OCI-LY3 (cell line): Measurements from ENCODE around the gene GTF3A.
"Not testable (repeated sequence)": the region's sequence is repeated elsewhere in the genome, so short reads cannot be mapped to it uniquely, and the experiment has no call there.

Experiments used
- H2AFZ ChIP-seq: fragments of 200-600, 300-600 bp; shearing (Covaris generic); 2 replicates; pipeline ENCODE4 v1.6.0; 2014; ENCODE audit warnings: antibody characterized with exemption, low read depth, low read length
- H3K27ac ChIP-seq: fragments of 200-600, 300-600 bp; sonication (generic); 2 replicates; pipeline ENCODE4 v1.5.1; 2014; ENCODE audit warnings: mild to moderate bottlenecking, low read length, moderate library complexity, mixed read lengths
- H3K27me3 ChIP-seq: fragments of 200-600, 300-600 bp; sonication (generic); 2 replicates; pipeline ENCODE4 v1.6.1; 2014; ENCODE audit warnings: low read depth, low read length, mixed read lengths
- H3K36me3 ChIP-seq: fragments of 200-600, 300-600 bp; sonication (generic); replicated peaks from 2 replicates; pipeline ENCODE3; 2014; ENCODE audit warnings: low read depth, low read length, mixed read lengths
- H3K4me1 ChIP-seq: fragments of 300-600, 200-600 bp; sonication (generic); 2 replicates; pipeline ENCODE4 v1.6.1; 2014; ENCODE audit warnings: low read length, mixed read lengths
- H3K4me2 ChIP-seq: fragments of 200-600, 300-600 bp; sonication (generic); 2 replicates; pipeline ENCODE4 v1.6.1; 2014; ENCODE audit warnings: low read length, mixed read lengths
- H3K4me3 ChIP-seq: fragments of 300-600, 200-600 bp; sonication (generic); 2 replicates; pipeline ENCODE4 v1.5.1; 2014; ENCODE audit warnings: antibody characterized with exemption, mild to moderate bottlenecking, low read length, moderate library complexity
- H3K79me2 ChIP-seq: fragments of 300-600, 200-600 bp; shearing (Covaris generic); 2 replicates; pipeline ENCODE4 v1.6.1; 2014; ENCODE audit warnings: mild to moderate bottlenecking, low read length, mixed read lengths
- H3K9ac ChIP-seq: fragments of 300-600, 200-600 bp; shearing (Covaris generic); 2 replicates; pipeline ENCODE4 v1.6.0; 2014; ENCODE audit warnings: mild to moderate bottlenecking, low read length, moderate library complexity
- H3K9me3 ChIP-seq: fragments of 200-600, 300-600 bp; shearing (Covaris generic); 2 replicates; pipeline ENCODE4 v1.6.1; 2014; ENCODE audit warnings: low read length, mixed read lengths; ENCODE audit not compliant: insufficient read depth
- H4K20me1 ChIP-seq: fragments of 200-600, 300-600 bp; sonication (generic); 2 replicates; pipeline ENCODE4 v1.6.1; 2016; ENCODE audit warnings: low read length, mixed read lengths; ENCODE audit not compliant: insufficient read depth
- EZH2phosphoT487 ChIP-seq: fragments of 200-600 bp; shearing (Covaris generic); IDR thresholded peaks from 2 replicates; pipeline ENCODE4 v1.6.1; 2018; ENCODE audit warnings: antibody characterized with exemption, mixed run types, low read depth
- TF ChIP-seq, protein P1 (sequence below): fragments of 200-600, 300-600 bp; sonication (generic); IDR thresholded peaks from 2 replicates; pipeline ENCODE4 v1.5.1; 2014; ENCODE audit warnings: antibody characterized with exemption, low read length, low read depth

The GTF3A gene

GRCh38 chr13:27395007-27395510 is 29.4 kb upstream of the GTF3A start:
- Histone ChIP-seq H2AFZ (no peak overlapping the region), H3K36me3 (no peaks in the 10 kb centered on the region), H3K27ac (no peak overlapping the region), H3K4me3 (no peak overlapping the region), H4K20me1 (no peaks in the 10 kb centered on the region), H3K9ac (no peak overlapping the region), H3K4me1 (no peaks in the 10 kb centered on the region), H3K79me2 (no peaks in the 10 kb centered on the region), H3K4me2 (no peak overlapping the region), H3K9me3 (no peaks in the 10 kb centered on the region), H3K27me3 (no peaks in the 10 kb centered on the region)
- TF ChIP-seq, protein P1, sequence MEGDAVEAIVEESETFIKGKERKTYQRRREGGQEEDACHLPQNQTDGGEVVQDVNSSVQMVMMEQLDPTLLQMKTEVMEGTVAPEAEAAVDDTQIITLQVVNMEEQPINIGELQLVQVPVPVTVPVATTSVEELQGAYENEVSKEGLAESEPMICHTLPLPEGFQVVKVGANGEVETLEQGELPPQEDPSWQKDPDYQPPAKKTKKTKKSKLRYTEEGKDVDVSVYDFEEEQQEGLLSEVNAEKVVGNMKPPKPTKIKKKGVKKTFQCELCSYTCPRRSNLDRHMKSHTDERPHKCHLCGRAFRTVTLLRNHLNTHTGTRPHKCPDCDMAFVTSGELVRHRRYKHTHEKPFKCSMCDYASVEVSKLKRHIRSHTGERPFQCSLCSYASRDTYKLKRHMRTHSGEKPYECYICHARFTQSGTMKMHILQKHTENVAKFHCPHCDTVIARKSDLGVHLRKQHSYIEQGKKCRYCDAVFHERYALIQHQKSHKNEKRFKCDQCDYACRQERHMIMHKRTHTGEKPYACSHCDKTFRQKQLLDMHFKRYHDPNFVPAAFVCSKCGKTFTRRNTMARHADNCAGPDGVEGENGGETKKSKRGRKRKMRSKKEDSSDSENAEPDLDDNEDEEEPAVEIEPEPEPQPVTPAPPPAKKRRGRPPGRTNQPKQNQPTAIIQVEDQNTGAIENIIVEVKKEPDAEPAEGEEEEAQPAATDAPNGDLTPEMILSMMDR, result no peak
- no peak for TF ChIP-seq EZH2phosphoT487

DNA sequence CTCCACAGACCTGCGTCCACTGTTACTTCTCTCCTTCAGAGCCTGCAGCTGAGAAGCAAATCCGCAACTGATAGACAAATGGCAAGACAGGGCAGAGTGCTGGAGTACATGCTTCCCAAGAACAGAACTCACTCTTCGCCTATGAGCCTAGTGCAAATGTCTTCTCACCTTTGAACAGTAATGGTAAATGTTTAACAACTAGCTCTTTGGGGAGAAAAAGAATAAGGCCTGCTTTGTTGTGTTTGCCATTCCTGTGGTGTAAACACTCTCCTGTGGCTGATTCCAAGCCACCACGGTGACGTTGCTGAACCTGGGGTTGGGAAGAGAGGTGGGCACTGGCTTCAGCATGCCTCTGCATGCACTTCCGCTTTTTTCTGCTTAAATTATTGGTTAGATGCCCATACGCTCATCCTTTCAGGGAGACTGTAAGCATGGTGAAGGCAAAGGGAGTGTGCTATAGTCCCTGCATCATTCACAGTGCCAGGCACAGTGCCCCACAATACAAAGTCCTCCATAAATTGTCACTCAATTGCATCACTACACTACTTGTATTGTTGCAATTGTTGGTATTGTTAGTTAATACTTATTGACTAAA is 28.1 kb upstream of the GTF3A start:
- H3K27ac ChIP-seq, result no peak overlapping the region
- no peak overlapping the region for H3K4me2 ChIP-seq
- no peaks in the 10 kb centered on the region for H4K20me1 ChIP-seq
- H3K4me3 ChIP-seq, result no peak overlapping the region
- TF ChIP-seq, protein P1, result no peak
- TF ChIP-seq EZH2phosphoT487, result no peak
- no peak overlapping the region for H2AFZ ChIP-seq
- no peak overlapping the region for H3K9ac ChIP-seq
- H3K36me3 ChIP-seq, result no peaks in the 10 kb centered on the region
- no peaks in the 10 kb centered on the region for H3K9me3 ChIP-seq
- H3K4me1 ChIP-seq, result peaks cover 6% of the 10 kb centered on the region
- no peaks in the 10 kb centered on the region for H3K27me3 ChIP-seq
- H3K79me2 ChIP-seq, result no peaks in the 10 kb centered on the region

- no peak for TF ChIP-seq EZH2phosphoT487
- TF ChIP-seq, protein P1, result no peak
- Histone ChIP-seq H3K4me2 (no peak overlapping the region), H3K9ac (no peak overlapping the region)
Measured at GRCh38 chr13:27398360-27398759, 26.1 kb upstream of the GTF3A start.

GRCh38 chr13:27400405-27400804 is 24.0 kb upstream of the GTF3A start:
- H3K79me2 ChIP-seq, H3K36me3 ChIP-seq, H3K9me3 ChIP-seq, H2AFZ ChIP-seq, H3K27ac ChIP-seq, H3K9ac ChIP-seq, H3K4me2 ChIP-seq, H3K4me1 ChIP-seq, H4K20me1 ChIP-seq, H3K27me3 ChIP-seq, H3K4me3 ChIP-seq: not testable (repeated sequence)

More at GRCh38 chr13:27398360-27398759, 26.1 kb upstream of the GTF3A start:
- Histone ChIP-seq H3K36me3 (no peaks in the 10 kb centered on the region), H3K9me3 (no peaks in the 10 kb centered on the region), H3K79me2 (no peaks in the 10 kb centered on the region), H3K27ac (no peak overlapping the region), H3K4me1 (peaks cover 8% of the 10 kb centered on the region), H3K4me3 (no peak overlapping the region), H3K27me3 (no peaks in the 10 kb centered on the region), H2AFZ (no peak overlapping the region), H4K20me1 (no peaks in the 10 kb centered on the region)
